HepG2 (cell line): Measurements from ENCODE around the gene UBP1. TPM values are rescaled to one million over a fixed set of nuclear protein-coding genes. Genes with fewer than 3 reads are reported as not detected.

Source experiments
- ASH2L ChIP-seq: fragments of 300-600, 200-600 bp; sonication (generic); IDR thresholded peaks from 2 replicates; pipeline ENCODE4 v1.7.0; 2017; ENCODE audit warnings: low read depth, mild to moderate bottlenecking, moderate library complexity, mixed read lengths, low read length; ENCODE audit not compliant: insufficient read length
- DPF2 ChIP-seq: sonication (generic); formaldehyde crosslinking; IDR thresholded peaks from 2 replicates; pipeline ENCODE4 v1.4.0; 2020; ENCODE audit warnings: mild to moderate bottlenecking, low read depth, missing genetic modification reagents, borderline replicate concordance
- FOSL2 ChIP-seq: sonication (generic); formaldehyde crosslinking; IDR thresholded peaks from 2 replicates; pipeline ENCODE4 v1.4.0; 2020; ENCODE audit warnings: missing genetic modification reagents
- FOXP1 ChIP-seq, 2 experiments: fragments of 450-650 bp in 1 of 2; IDR thresholded peaks; 2 replicates each; pipeline ENCODE4 v1.6.1; 2017 to 2018; ENCODE audit warnings: antibody characterized with exemption in 1 of 2
- GATAD2A ChIP-seq: IDR thresholded peaks from 2 replicates; pipeline ENCODE4 v1.6.1; 2016
- HHEX ChIP-seq: IDR thresholded peaks from 2 replicates; pipeline ENCODE4 v1.6.1; 2016; ENCODE audit warnings: control low read depth
- HMG20A ChIP-seq: IDR thresholded peaks from 2 replicates; pipeline ENCODE4 v1.6.1; 2016; ENCODE audit warnings: borderline replicate concordance
- HNRNPH1 ChIP-seq: fragments of 200-400 bp; formaldehyde crosslinking; optimal IDR thresholded peaks from 2 replicates; pipeline ENCODE3; 2017; ENCODE audit warnings: mild to moderate bottlenecking, low read depth, low read length
- MIXL1 ChIP-seq: IDR thresholded peaks from 2 replicates; pipeline ENCODE4 v1.6.1; 2016
- NONO ChIP-seq, 2 experiments: fragments of 450-650 bp in 1 of 2; sonication (generic) in 1 of 2; formaldehyde crosslinking in 1 of 2; IDR thresholded peaks in 1 of 2; conservative IDR thresholded peaks in 1 of 2; 2 replicates each; pipeline versions ENCODE4 v1.6.1 to v1.8.0; 2017 to 2022; ENCODE audit warnings: mild to moderate bottlenecking in 1 of 2, missing genetic modification reagents in 1 of 2, moderate library complexity in 1 of 2
- PRPF4 ChIP-seq: fragments of 200-400 bp; formaldehyde crosslinking; IDR thresholded peaks from 2 replicates; pipeline ENCODE4 v1.6.1; 2016; ENCODE audit warnings: low read length, low read depth; ENCODE audit not compliant: poor library complexity, severe bottlenecking
- SP2 ChIP-seq: sonication (generic); formaldehyde crosslinking; IDR thresholded peaks from 2 replicates; pipeline ENCODE4 v1.5.1; 2020; ENCODE audit warnings: mild to moderate bottlenecking, missing genetic modification reagents
- ZFP36L1 ChIP-seq: sonication (generic); formaldehyde crosslinking; IDR thresholded peaks from 2 replicates; pipeline ENCODE4 v1.8.0; 2022; ENCODE audit warnings: mild to moderate bottlenecking, missing genetic modification reagents, moderate library complexity
- ZNF460 ChIP-seq: sonication (generic); formaldehyde crosslinking; IDR thresholded peaks from 2 replicates; pipeline ENCODE4 v1.5.1; 2020; ENCODE audit warnings: missing genetic modification reagents, mild to moderate bottlenecking, borderline replicate concordance
- polyA plus RNA-seq, 8 experiments: library from polyadenylated mRNA; depleted of rRNA in 3 of 8; stranded (reverse) in 7 of 8; unstranded in 1 of 8; fragments of >200 nt; fragmentation: Illumina TruSeq in 4 of 8; extraction: Trizol in 4 of 8; gene quantifications; 2 replicates each; pipeline versions ENCODE4 v1.2.1 to v1.2.3, GENCODE V29; 2011 to 2016; ENCODE audit warnings: low read depth in 4 of 8, missing spikeins in 1 of 8, mixed read lengths in 1 of 8; ENCODE audit not compliant: insufficient read depth in 1 of 8
- total RNA-seq, 5 experiments: library from RNA; depleted of rRNA; stranded (reverse); fragments of >200 nt; fragmentation: Illumina TruSeq; extraction: Trizol; gene quantifications; 2 replicates each; pipeline ENCODE4 v1.2.3, GENCODE V29; 2016; ENCODE audit warnings: low read depth in 1 of 5
- TF ChIP-seq, protein P1 (sequence below): sonication (generic); formaldehyde crosslinking; IDR thresholded peaks from 2 replicates; pipeline ENCODE4 v1.8.0; 2022; ENCODE audit warnings: mild to moderate bottlenecking, missing genetic modification reagents; ENCODE audit not compliant: insufficient replicate concordance
- TF ChIP-seq, protein P2 (sequence below): sonication (generic); formaldehyde crosslinking; IDR thresholded peaks from 2 replicates; pipeline ENCODE4 v1.9.0; 2022; ENCODE audit warnings: low read depth, missing genetic modification reagents
- TF ChIP-seq, protein P3 (sequence below): sonication (generic); formaldehyde crosslinking; IDR thresholded peaks from 2 replicates; pipeline ENCODE4 v1.5.1; 2020; ENCODE audit warnings: mild to moderate bottlenecking, missing genetic modification reagents
- TF ChIP-seq, protein P4 (sequence below): IDR thresholded peaks from 2 replicates; pipeline ENCODE4 v1.6.1; 2012; ENCODE audit warnings: low read depth, low read length, improper control_type of control experiment
- TF ChIP-seq, protein P5 (sequence below): sonication (generic); formaldehyde crosslinking; IDR thresholded peaks from 2 replicates; pipeline ENCODE4 v1.5.1; 2020; ENCODE audit warnings: missing genetic modification reagents, mild to moderate bottlenecking, borderline replicate concordance

Gene UBP1
- total and polyA plus RNA-seq, 2 of the 13 experiments (the other 11 are each of a cell fraction or from before 2014, with no cell fraction given): 48.3 to 79.9 TPM

DNA sequence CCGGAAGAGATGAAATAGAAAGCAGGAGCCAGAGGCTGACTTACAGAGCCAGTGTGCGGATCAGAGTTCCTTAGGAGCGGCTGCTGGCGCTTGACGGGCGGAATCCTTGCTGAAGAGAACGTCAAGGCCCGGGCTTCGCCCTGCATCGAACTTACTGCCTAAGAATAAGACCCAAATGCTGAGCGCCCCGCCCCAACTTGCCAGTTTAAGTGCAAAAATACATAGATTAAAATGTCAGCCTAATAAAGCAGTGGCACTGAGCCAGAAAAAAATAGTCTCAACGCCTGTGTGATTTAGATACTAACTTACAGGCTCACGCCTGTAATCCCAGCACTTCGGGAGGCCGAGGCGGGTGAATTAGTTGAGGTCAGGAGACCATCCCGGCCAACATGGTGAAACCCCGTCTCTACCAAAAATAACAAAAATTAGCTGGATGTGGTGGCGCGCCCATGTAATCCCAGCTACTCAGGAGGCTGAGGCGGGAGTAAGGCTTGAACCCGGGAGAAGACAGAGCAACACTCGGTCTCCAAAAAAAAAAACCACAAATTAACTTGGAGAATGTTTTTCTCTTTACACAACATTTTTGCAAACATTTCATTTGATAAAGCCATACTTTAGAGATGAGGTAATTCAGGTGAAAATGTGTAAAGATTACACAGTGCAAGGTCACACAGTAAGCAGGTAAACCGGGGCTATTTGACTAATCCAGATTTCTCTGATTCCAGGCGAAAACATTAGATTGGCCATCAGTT, 1.2 kb upstream of the UBP1 start (continued):
- TF ChIP-seq, protein P1, sequence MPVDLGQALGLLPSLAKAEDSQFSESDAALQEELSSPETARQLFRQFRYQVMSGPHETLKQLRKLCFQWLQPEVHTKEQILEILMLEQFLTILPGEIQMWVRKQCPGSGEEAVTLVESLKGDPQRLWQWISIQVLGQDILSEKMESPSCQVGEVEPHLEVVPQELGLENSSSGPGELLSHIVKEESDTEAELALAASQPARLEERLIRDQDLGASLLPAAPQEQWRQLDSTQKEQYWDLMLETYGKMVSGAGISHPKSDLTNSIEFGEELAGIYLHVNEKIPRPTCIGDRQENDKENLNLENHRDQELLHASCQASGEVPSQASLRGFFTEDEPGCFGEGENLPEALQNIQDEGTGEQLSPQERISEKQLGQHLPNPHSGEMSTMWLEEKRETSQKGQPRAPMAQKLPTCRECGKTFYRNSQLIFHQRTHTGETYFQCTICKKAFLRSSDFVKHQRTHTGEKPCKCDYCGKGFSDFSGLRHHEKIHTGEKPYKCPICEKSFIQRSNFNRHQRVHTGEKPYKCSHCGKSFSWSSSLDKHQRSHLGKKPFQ (CRISPR knock-in tag): peak; percentile 31
- TF ChIP-seq NONO (IDR thresholded peaks at IDR 0.05) (no peak), NONO (CRISPR knock-in tag; conservative IDR thresholded peaks at IDR 0.05) (no peak), HNRNPH1 (no peak), ZFP36L1 (CRISPR knock-in tag) (no peak), ASH2L (peak; percentile 50), HMG20A (CRISPR knock-in tag) (peak; percentile 79; the same call in 1 of the 2 replicates), SP2 (no peak), FOSL2 (CRISPR knock-in tag) (no peak), HHEX (CRISPR knock-in tag) (no peak), PRPF4 (no peak), FOXP1 (IDR thresholded peaks at IDR 0.05) (no peak), FOXP1 (CRISPR knock-in tag; IDR thresholded peaks at IDR 0.05) (peak; percentile 69), DPF2 (CRISPR knock-in tag) (no peak), GATAD2A (0 out of 2 replicates have a peak, but pooled peaks have one; percentile 28), MIXL1 (0 out of 2 replicates have a peak, but pooled peaks have one; percentile 34), ZNF460 (CRISPR knock-in tag) (peak; percentile 97)
- TF ChIP-seq, protein P2, sequence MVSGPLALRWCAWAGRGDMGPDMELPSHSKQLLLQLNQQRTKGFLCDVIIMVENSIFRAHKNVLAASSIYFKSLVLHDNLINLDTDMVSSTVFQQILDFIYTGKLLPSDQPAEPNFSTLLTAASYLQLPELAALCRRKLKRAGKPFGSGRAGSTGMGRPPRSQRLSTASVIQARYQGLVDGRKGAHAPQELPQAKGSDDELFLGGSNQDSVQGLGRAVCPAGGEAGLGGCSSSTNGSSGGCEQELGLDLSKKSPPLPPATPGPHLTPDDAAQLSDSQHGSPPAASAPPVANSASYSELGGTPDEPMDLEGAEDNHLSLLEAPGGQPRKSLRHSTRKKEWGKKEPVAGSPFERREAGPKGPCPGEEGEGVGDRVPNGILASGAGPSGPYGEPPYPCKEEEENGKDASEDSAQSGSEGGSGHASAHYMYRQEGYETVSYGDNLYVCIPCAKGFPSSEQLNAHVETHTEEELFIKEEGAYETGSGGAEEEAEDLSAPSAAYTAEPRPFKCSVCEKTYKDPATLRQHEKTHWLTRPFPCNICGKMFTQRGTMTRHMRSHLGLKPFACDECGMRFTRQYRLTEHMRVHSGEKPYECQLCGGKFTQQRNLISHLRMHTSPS: no peak
- TF ChIP-seq, protein P3, sequence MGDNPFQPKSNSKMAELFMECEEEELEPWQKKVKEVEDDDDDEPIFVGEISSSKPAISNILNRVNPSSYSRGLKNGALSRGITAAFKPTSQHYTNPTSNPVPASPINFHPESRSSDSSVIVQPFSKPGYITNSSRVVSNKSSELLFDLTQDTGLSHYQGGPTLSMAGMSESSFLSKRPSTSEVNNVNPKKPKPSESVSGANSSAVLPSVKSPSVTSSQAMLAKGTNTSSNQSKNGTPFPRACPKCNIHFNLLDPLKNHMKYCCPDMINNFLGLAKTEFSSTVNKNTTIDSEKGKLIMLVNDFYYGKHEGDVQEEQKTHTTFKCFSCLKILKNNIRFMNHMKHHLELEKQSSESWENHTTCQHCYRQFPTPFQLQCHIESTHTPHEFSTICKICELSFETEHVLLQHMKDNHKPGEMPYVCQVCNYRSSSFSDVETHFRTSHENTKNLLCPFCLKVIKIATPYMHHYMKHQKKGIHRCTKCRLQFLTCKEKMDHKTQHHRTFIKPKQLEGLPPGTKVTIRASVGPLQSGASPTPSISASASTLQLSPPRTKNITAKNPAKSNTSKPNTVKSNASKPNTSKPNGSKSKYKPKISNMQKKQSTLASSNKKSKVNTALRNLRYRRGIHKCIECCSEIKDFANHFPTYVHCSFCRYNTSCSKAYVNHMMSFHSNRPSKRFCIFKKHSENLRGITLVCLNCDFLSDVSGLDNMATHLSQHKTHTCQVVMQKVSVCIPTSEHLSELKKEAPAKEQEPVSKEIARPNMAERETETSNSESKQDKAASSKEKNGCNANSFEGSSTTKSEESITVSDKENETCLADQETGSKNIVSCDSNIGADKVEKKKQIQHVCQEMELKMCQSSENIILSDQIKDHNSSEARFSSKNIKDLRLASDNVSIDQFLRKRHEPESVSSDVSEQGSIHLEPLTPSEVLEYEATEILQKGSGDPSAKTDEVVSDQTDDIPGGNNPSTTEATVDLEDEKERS (CRISPR knock-in tag): no peak
- TF ChIP-seq, protein P4, sequence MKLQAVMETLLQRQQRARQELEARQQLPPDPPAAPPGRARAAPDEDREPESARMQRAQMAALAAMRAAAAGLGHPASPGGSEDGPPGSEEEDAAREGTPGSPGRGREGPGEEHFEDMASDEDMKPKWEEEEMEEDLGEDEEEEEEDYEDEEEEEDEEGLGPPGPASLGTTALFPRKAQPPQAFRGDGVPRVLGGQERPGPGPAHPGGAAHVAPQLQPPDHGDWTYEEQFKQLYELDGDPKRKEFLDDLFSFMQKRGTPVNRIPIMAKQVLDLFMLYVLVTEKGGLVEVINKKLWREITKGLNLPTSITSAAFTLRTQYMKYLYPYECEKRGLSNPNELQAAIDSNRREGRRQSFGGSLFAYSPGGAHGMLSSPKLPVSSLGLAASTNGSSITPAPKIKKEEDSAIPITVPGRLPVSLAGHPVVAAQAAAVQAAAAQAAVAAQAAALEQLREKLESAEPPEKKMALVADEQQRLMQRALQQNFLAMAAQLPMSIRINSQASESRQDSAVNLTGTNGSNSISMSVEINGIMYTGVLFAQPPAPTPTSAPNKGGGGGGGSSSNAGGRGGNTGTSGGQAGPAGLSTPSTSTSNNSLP: peak; percentile 69
- TF ChIP-seq, protein P5, sequence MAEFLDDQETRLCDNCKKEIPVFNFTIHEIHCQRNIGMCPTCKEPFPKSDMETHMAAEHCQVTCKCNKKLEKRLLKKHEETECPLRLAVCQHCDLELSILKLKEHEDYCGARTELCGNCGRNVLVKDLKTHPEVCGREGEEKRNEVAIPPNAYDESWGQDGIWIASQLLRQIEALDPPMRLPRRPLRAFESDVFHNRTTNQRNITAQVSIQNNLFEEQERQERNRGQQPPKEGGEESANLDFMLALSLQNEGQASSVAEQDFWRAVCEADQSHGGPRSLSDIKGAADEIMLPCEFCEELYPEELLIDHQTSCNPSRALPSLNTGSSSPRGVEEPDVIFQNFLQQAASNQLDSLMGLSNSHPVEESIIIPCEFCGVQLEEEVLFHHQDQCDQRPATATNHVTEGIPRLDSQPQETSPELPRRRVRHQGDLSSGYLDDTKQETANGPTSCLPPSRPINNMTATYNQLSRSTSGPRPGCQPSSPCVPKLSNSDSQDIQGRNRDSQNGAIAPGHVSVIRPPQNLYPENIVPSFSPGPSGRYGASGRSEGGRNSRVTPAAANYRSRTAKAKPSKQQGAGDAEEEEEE (CRISPR knock-in tag): no peak
